Stimulated activated CD8-positive, alpha-beta memory T cell treated with anti-CD3 and anti-CD28 coated beads, Interleukin-7, amount 100 ng/mL, for 4 hours (primary cell): ENCODE measurements around the gene NCDN.

Source experiments
- DNase-seq, 2 donors: peaks; one replicate each; pipeline ENCODE4 v3.0.0-alpha.2; 2020; ENCODE audit warnings: low read depth in 2 of 2

The NCDN gene

GRCh38 chr1:35557611-35558373 is at the start of gene NCDN:
Gene NCDN, plus strand, starts transcription at chr1:35557799. Its CDS starts 392 bp downstream, at chr1:35558191.
- DNase-seq = peak; percentile 95 to 96

- DNase-seq = no peak
Observed at GRCh38 chr1:35507947-35508346, 49.7 kb upstream of the NCDN start.

- DNase-seq = no peak
Observed at GRCh38 chr1:35509558-35509957, 48.0 kb upstream of the NCDN start.

DNA sequence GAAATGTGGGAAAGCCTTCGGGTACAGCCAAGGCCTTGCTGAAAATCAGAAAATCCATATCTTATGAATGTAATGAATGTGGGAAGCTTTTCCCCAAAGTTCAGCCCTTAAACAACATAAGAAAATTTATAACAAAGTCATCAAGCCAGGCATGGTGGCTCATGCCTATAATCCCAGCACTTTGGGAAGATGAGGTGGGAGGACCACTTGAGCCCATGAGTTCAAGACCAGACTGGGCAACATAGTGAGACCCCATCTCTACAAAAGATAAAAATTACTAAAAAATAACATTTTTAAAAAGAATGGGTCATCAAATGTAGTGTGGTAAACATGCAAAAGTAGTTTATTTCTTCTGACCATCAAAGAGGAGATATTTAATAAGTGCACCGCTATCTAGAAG is 46.3 kb upstream of the NCDN start:
- DNase-seq = no peak

GRCh38 chr1:35518183-35518582 is 39.4 kb upstream of the NCDN start:
- no peak for DNase-seq

DNA sequence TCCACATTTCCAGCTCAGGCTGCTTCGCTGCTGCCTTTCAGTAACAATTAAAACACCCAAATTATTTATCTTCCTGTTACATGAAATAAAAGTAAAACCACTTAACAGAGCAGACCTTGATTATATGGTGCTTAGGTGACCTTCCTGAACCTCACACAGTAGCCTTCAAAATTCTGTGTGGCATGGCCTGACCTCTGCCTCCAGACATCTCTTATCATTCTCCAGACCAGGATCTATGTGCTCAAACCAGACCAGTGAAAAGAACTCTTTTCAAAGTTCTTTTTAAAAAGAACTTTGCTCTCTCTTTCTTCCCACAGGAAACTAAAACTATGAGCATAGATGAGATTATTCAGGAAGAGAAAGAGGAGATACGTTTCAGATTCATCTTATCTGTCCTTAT is 38.2 kb upstream of the NCDN start:
- no peak for DNase-seq

GRCh38 chr1:35524106-35524505 is 33.5 kb upstream of the NCDN start:
- DNase-seq = no peak

GRCh38 chr1:35530168-35530567 is 27.4 kb upstream of the NCDN start:
- DNase-seq = no peak

DNA sequence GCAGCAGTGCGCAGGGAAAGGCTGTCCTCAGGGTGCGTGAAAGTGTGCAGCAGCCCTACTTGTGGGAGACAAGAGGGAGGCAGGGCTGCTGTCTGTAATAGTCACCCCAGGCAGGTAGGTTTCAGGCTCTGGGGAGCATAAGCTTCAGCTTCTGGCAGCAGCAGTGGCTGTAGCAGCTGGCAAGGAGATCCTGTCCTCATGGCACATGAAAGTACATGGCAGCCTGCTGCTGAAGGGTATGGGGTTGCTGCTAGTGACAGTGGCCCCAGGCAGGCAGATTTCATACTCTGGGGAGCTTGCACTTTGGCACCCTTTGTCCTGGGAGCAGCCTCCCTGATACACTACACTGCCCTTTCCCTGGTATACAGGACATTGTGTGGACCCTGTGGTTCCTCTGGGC is 26.7 kb upstream of the NCDN start:
- DNase-seq = no peak

DNA sequence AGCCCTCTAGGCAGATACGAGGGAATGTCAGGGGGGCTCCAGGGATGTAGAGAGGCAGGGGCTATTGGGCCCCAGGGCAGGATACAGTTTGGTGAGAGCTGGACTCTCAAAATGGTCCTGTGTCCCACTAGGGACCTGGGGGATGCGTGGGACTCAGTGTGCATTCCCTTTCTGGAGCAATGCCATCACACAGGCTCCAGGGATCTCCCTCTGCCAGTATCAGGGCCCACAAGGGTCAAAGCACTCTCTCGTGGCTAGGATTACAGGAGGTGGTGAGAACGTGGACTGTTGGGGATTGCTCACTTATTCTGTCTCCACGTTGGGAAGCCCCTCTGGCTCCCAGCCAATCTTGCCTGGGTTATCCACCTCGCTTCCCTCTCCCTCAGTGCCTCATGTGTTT is 26.2 kb upstream of the NCDN start:
- no peak for DNase-seq

- no peak for DNase-seq
Observed at GRCh38 chr1:35532497-35533223, 24.9 kb upstream of the NCDN start.

DNA sequence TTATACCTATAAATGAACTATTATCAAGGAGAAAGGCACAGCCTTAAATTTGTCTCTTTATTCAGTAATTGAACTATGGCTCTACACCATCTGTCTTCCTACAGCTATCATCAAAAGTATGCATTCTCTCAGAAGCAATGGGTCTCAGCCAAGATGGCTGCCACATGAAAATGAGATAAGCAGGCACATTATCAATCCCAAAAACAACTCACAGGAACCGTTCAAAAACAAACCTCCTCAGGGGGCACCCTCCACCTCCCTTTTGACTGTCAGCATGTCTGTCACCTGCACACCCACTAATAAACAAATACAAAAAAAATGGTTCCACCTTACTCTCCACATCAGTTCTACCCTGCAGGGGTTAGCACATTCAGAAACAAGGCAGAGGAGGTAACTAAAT is 24.0 kb upstream of the NCDN start:
- no peak for DNase-seq

GRCh38 chr1:35535243-35535642 is 22.4 kb upstream of the NCDN start:
- DNase-seq = no peak

DNA sequence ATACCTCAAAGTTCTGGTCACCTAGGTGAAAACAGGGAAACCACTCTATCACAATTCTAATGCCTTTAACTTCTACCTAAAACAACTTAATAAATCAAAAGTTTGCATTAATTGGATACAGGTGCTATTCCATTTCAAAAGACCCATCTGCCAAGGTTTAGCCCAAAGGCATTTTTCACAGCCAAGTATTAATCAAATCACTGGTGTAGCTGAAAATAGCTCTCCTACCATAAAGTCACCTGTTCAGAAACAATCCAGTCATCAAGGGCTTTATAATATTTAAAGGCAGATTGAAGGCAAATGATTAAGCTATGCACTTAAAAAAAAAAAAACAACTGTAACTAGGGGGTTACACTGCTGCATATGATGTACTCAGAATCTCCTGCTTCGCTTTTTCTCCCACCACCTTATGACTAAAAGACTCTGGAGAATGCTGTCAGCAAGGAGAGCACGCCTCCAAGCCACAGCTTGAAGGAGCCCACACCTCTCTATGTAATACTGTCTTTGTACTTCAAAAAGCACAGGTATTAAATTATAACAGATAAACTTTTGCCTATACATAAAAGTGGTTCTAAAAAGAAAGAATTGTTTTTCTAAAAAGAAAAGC is 20.9 kb upstream of the NCDN start:
- no peak for DNase-seq

GRCh38 chr1:35537806-35538205 is 19.8 kb upstream of the NCDN start:
- DNase-seq = no peak

- no peak for DNase-seq
Observed at GRCh38 chr1:35539073-35539823, 18.4 kb upstream of the NCDN start.

DNA sequence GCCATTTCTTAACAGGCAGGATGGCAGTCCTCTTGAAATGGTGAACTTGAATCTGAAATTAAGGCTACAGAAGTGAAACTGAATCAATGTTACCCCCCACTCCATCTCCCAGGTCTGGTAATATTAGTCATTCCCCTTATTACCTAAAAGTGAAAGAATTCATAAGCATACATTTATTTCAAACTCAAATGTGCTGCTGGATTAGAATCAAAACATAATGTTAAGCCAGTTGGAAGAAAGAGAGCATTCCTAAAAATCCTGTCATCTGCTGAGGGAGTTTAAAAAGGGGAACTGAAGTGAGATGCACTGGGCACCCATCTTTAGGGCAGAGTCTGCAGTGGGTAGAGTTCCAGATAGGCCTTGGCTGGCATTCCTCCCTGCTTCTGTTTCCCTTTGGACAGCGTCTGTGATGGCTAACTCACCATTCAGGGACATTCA is 17.8 kb upstream of the NCDN start:
- no peak for DNase-seq

- peak in 1 of 2 donors; percentile 29 for DNase-seq
Observed at GRCh38 chr1:35544976-35545375, 12.6 kb upstream of the NCDN start.

- no peak for DNase-seq
Observed at GRCh38 chr1:35546614-35547013, 11.0 kb upstream of the NCDN start.

GRCh38 chr1:35553851-35554250 is 3.7 kb upstream of the NCDN start:
- no peak for DNase-seq

GRCh38 chr1:35554266-35555211 is 3.1 kb upstream of the NCDN start:
- DNase-seq = no peak
